ENCODE data around the gene GIGYF1.
"Not testable (repeated sequence)": the region's sequence is repeated elsewhere in the genome, so short reads cannot be mapped to it uniquely, and the experiment has no call there.

Gene GIGYF1

GRCh38 chr7:100710452-100710851 is 16.4 kb upstream of the GIGYF1 start:
- FAIRE-seq, result no peak
- no peak for DNase-seq (ENCODE audit: insufficient read length, low spot score)

GRCh38 chr7:100708395-100708794 is 14.3 kb upstream of the GIGYF1 start:
- DNase-seq (ENCODE audit: insufficient read length, low spot score) (no peak), FAIRE-seq (no peak)

- FAIRE-seq (no peak), DNase-seq (ENCODE audit: insufficient read length, low spot score) (no peak)
Observed at GRCh38 chr7:100706672-100707311, 12.7 kb upstream of the GIGYF1 start.

- DNase-seq (ENCODE audit: insufficient read length, low spot score) (peak; percentile 84), FAIRE-seq (peak; percentile 54)
Observed at GRCh38 chr7:100705753-100706671, 12.0 kb upstream of the GIGYF1 start, which contains the start of gene POP7. Gene POP7, plus strand, starts transcription at chr7:100706121. Its CDS starts 710 bp downstream, at chr7:100706831.

- FAIRE-seq, result no peak
- DNase-seq (ENCODE audit: insufficient read length, low spot score), result peak; percentile 82
Observed at GRCh38 chr7:100705320-100705752, 11.3 kb upstream of the GIGYF1 start.

DNA sequence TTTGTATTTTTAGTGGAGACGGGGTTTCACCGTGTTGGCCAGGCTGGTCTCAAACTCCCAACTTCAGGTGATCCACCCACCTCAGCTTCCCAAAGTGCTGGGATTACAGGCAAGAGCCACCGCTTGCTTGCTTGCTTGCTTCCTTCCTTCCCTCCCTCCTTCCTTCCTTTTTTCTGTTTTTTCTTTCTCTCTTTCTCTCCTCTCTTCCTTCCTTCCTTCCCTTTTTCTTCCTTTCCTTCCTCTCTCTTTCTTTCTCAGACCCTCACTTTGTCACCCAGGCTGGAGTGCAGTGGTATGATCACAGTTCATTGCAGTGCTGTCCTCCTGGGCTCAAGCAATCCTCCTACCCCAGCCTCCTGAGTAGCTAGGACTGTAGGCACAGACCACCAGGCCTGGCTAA is 7.0 kb upstream of the GIGYF1 start:
- not testable (repeated sequence) for DNase-seq (ENCODE audit: insufficient read length, low spot score); FAIRE-seq

GRCh38 chr7:100699018-100699417 is 5.0 kb upstream of the GIGYF1 start:
- DNase-seq (ENCODE audit: insufficient read length, low spot score) (no peak), FAIRE-seq (no peak)

- DNase-seq (ENCODE audit: insufficient read length, low spot score), result no peak
- no peak for FAIRE-seq
Observed at GRCh38 chr7:100696123-100696521, 2.1 kb upstream of the GIGYF1 start.

- no peak for FAIRE-seq
- no peak for DNase-seq (ENCODE audit: insufficient read length, low spot score)
Observed at GRCh38 chr7:100693312-100694097, 545 bp downstream of the GIGYF1 start.

DNA sequence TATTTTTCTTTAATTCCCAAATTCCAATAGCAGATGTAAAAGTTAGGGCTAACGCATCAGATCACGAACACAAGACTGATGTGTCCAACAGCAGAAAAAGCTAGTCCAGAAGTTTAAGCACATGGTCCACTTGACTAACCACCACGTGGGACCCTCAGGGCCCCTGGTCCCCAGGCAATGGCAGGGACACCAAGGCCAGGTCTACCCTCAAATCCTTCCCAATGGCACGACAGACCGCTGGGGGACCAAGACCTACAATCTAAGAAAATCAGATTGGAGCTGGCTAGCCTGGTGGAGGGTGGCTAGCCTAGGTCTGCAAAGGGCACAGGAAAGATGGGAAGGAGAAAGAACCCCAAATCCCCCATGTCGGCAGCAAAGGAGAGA is 1.5 kb downstream of the GIGYF1 start:
- FAIRE-seq (no peak), DNase-seq (ENCODE audit: insufficient read length, low spot score) (no peak)

DNA sequence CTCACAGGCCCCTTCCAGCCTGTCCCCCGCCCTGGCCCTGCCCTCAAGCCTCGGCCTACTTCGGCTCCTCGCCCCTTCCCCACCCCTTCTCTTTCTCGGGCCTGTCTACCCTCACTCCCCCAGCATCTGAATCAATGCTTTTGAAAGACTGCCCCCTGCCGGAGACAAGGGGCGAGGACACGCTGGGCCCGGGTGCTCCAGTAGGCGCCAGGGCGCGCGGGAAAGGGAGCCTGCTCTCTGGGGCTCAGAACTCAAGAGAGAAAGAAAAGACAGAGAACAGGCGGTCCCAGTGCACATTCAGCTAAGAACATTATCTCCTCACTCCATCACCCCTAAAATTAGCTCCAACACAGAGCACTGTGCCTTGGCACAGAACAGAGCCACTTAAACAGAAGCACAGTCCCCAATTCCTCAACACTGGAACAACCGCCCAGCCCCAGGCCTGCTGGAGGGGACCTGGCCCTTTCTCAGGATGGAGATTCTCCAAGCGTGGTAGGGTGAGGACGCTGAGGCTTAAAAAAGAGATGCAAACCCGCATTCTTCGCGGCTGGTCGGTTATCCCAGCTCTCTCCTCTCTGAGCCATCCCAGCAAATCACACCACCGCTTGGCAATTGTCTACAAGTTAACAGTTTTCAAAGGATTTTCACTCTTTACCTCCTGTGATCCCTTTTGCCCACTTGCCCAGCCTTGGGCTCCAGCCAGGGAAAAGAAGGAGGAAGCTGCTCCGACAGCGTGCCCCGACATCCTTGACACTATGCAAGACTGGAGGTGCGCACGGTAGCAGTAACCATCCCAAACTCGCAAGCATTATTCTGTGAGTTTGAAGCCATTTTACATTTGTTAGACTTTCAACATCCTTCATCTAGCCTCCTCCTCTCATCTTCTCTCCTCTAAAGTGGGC is 2.1 kb downstream of the GIGYF1 start:
- FAIRE-seq (no peak), DNase-seq (ENCODE audit: insufficient read length, low spot score) (peak; percentile 56)

- no peak for FAIRE-seq
Observed at GRCh38 chr7:100689230-100690135, 4.6 kb downstream of the GIGYF1 start.

GRCh38 chr7:100688326-100688860 is 5.7 kb downstream of the GIGYF1 start:
- no peak for FAIRE-seq
- no peak for DNase-seq (ENCODE audit: insufficient read length, low spot score)

More at GRCh38 chr7:100689230-100690135, 4.6 kb downstream of the GIGYF1 start:
- no peak for DNase-seq (ENCODE audit: insufficient read length, low spot score)

- FAIRE-seq (no peak), DNase-seq (ENCODE audit: insufficient read length, low spot score) (no peak)
Observed at GRCh38 chr7:100687751-100688300, 6.2 kb downstream of the GIGYF1 start.

DNA sequence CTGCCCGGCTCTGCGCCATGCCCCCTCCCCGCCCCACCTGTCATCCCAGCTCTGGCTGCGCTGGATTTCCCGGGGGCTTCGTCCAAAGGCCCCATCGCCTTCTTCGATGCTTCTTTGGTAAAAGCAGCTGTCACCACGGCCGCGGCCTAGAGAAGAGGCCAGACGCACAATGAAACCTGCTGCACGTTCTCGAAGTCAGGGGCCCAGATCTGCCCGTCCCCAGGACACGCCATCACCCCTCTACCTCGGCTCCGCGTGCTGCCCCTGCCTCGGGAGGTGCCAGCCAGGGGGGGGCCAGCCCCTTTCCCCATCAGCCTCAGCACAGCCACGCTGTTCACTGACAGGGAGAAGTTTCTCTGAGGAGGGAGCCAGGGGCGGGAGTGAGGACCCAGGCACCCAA is 6.8 kb downstream of the GIGYF1 start:
- FAIRE-seq (no peak), DNase-seq (ENCODE audit: insufficient read length, low spot score) (no peak)

DNA sequence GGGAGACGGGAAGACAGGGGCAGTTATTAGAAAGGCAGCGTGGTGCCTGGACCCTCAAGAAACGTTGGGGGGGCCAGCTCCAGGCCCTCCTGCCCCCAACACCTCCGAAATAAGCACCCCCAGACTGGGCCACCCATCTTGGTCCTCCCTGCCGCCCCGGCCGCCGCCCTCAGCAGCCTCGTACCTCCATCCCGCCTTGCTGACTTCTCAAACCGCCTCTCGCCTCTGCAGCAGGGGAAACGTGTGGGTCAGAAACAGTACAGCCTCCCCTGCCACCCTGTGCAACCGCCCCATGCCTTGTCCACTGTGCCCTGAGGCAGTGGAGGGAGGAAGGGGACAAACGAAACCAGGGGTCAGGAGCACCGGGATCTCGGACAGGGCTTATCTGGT is 7.2 kb downstream of the GIGYF1 start:
- DNase-seq (ENCODE audit: insufficient read length, low spot score), result no peak
- FAIRE-seq, result no peak

DNA sequence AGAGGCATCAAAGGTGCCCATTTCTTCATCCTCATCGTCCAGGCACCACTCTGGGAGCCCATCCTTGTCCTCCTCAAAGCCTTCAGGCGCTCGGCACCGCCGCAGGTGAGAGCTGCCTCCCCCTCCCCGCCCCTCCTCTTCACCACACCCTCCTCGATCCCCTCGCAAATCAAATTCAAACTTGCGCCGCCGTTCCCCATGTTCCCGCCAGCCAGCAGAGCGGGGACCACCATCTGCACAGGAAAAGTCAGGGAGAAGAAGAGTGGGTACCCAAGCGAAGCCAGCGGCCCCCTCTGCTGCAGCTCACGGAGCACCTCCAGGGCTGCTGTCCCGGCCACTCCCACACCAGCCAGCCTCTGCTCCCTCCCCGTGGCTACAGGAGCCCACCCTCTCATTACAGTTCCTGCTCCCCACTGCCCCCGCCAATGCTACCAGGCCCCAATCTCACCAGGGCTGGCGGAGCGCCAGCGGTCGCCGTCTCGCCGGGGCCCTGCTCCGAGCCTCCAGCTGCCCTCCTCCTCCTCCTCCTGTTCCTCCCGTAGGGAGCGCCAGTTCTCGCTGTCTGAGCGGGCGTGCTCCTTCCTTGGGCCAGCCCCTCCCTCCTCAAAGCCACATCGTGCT is 7.7 kb downstream of the GIGYF1 start:
- no peak for FAIRE-seq
- no peak for DNase-seq (ENCODE audit: insufficient read length, low spot score)

DNA sequence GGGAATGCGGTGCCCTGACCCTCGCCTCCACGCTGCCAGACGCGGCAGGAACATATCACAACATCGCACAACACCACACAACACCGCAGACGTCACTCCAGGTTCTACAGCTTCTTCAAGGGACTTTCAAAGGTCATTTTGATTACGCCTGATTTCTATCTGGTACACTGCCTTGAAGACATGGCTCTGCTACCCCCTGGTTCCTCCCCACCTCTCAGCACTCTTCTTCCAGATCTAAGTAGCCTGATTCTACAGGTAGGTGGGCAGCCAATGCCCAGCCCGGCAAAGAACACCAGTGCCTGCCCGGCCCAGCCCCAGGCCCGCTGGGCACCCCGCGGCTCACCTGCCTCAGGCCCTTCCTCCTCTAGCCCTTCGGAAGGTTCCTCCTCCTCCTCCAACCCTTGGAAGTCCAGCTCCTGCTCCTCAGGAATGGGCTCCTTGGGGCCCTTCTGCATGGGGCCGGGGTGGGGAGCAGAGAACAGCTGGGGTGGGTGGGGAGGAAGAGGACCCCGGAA is 8.4 kb downstream of the GIGYF1 start:
- FAIRE-seq (no peak), DNase-seq (ENCODE audit: insufficient read length, low spot score) (no peak)
